PC-3 (cell line): Measurements from ENCODE around the gene OXCT2. TPM values are rescaled to one million over a fixed set of nuclear protein-coding genes. Genes with fewer than 3 reads are reported as not detected.
A peak's percentile ranks its signal among the peaks of the same experiment; 100 is the strongest.

Source experiments
- ATAC-seq: fragments of 200-7000 bp; cut with Tn5 transposase; 2 replicates; pipeline ENCODE4 v1.9.1; 2020; ENCODE audit warnings: mild to moderate bottlenecking, moderate library complexity
- BruUV-seq: library from RNA; stranded (reverse); fragments of 400-500 nt; replicated peaks from 2 replicates; lab custom pipeline; 2021; lab: Mats Ljungman, UMichigan
- CTCF ChIA-PET: fragments of 300-600 bp; sonication (Branson Sonifier 250); formaldehyde crosslinking; loops from one replicate; lab custom pipeline; 2022; ENCODE audit warnings: antibody characterized with exemption; lab: Charles Lee
- POLR2A ChIA-PET: fragments of 300-600 bp; sonication (Branson Sonifier 250); formaldehyde crosslinking; loops from one replicate; lab custom pipeline; 2022; ENCODE audit warnings: antibody characterized with exemption; ENCODE audit not compliant: unreplicated experiment; lab: Charles Lee
- DNase-seq: peaks from one replicate; pipeline ENCODE4 v3.0.0-alpha.2; 2015
- H2AFZ ChIP-seq: fragments of 300-600 bp; sonication (generic); 2 replicates; pipeline ENCODE4 v1.6.0; 2016; ENCODE audit warnings: antibody characterized with exemption, low read length
- H3F3A ChIP-seq: fragments of 300-600 bp; sonication (generic); one replicate; pipeline ENCODE4 v1.6.0; 2017; ENCODE audit warnings: antibody characterized with exemption, low read length, control low read depth, mild to moderate bottlenecking; ENCODE audit not compliant: unreplicated experiment
- H3K27ac ChIP-seq: fragments of 300-600 bp; sonication (generic); 2 replicates; pipeline ENCODE4 v1.5.1; 2016; ENCODE audit warnings: mild to moderate bottlenecking, low read length
- H3K27me3 ChIP-seq: fragments of 300-600 bp; sonication (generic); 2 replicates; pipeline ENCODE4 v1.6.1; 2016; ENCODE audit warnings: low read length, mixed read lengths
- H3K36me3 ChIP-seq: fragments of 300-600 bp; sonication (generic); 2 replicates; pipeline ENCODE4 v1.6.1; 2016; ENCODE audit warnings: low read depth, mixed run types, low read length, mixed read lengths
- H3K4me1 ChIP-seq: fragments of 300-600 bp; sonication (generic); 2 replicates; pipeline ENCODE4 v1.5.1; 2016; ENCODE audit warnings: low read length; ENCODE audit not compliant: insufficient read depth
- H3K4me2 ChIP-seq: fragments of 300-600 bp; sonication (generic); 2 replicates; pipeline ENCODE4 v1.6.0; 2016; ENCODE audit warnings: low read length
- H3K4me3 ChIP-seq: fragments of 300-600 bp; sonication (generic); 2 replicates; pipeline ENCODE4 v1.5.1; 2016; ENCODE audit warnings: mild to moderate bottlenecking, low read length, mixed read lengths
- H3K79me2 ChIP-seq: fragments of 300-600 bp; sonication (generic); 2 replicates; pipeline ENCODE4 v1.6.1; 2017; ENCODE audit warnings: low read length, mixed read lengths
- H3K9ac ChIP-seq: fragments of 300-600 bp; sonication (generic); 2 replicates; pipeline ENCODE4 v1.6.0; 2016; ENCODE audit warnings: mild to moderate bottlenecking, low read length
- H3K9me2 ChIP-seq: fragments of 300-600 bp; sonication (generic); replicated peaks from 2 replicates; pipeline ENCODE4 v1.6.1; 2016; ENCODE audit warnings: mixed run types, low read length, mixed read lengths
- H3K9me3 ChIP-seq: fragments of 300-600 bp; sonication (generic); 2 replicates; pipeline ENCODE4 v1.6.1; 2016; ENCODE audit warnings: low read length, mixed read lengths
- H4K20me1 ChIP-seq: fragments of 300-600 bp; sonication (generic); 2 replicates; pipeline ENCODE4 v1.6.1; 2016; ENCODE audit warnings: low read length, mixed read lengths
- EZH2 ChIP-seq: fragments of 300-600 bp; sonication (generic); IDR thresholded peaks from one replicate; pipeline ENCODE4 v1.6.1; 2017; ENCODE audit warnings: antibody characterized with exemption, mild to moderate bottlenecking, low read length; ENCODE audit not compliant: unreplicated experiment
- EZH2phosphoT487 ChIP-seq: fragments of 300-600 bp; sonication (generic); IDR thresholded peaks from 2 replicates; pipeline ENCODE4 v1.6.1; 2018; ENCODE audit warnings: mild to moderate bottlenecking, antibody characterized with exemption, low read length, borderline replicate concordance
- intact Hi-C: fragments of 100-400 bp; cut with micrococcal nuclease; formaldehyde crosslinking; loops from 2 replicates; pipeline ENCODE4 v1.9.0; 2023
- total RNA-seq: library from RNA; depleted of rRNA; stranded (reverse); fragments of >200 nt; gene quantifications from 2 replicates; pipeline ENCODE4 v1.2.3, GENCODE V29; 2014
- TF ChIP-seq, protein P1 (sequence below): fragments of 300-600 bp; sonication (generic); conservative IDR thresholded peaks from 2 replicates; pipeline ENCODE4 v1.5.1; 2017; ENCODE audit warnings: antibody characterized with exemption, low read depth, mild to moderate bottlenecking, low read length

Gene OXCT2
- total RNA-seq, 1 experiment from 2014 or later = 0.98 TPM

DNA sequence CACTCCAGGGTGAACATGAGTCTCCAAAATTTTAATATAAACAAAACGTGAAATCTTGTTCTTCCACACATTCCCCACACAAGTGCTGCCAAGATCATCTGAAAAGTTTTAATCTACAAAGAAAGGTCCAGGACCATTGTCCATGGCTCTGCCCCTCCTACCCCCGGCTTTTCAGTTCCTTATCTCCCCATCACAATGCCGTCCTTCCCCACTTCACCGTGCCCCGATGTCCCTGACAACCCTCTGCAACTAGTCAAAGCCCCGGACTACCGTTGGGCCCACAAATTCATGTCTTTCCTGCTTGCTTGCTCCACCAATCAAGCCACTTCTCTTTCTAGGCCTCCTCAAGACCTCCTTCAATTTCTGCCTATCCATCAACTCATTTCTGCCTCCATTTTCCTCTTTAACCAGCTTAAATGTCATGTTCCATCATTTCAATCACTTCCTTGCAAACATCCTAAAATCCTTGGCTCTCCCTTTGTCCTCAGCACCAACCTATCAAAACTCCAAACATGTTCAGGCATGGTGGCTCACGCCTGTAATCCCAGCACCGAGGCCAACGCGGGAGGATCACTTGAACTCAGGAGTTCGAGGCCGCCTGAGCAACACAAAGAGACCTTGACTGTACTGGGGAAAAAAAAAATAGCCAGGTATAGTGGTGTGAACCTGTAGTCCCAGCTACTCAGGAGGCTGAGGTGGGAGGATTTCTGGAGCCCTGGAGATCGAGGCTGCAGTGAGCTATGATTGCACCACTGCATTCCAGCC, 31.5 kb upstream of the OXCT2 start:
- Histone ChIP-seq H3K9ac (no peak overlapping the region), H3K27ac (no peak overlapping the region), H3K9me2 (no peaks in the 10 kb centered on the region), H3F3A (no peaks in the 10 kb centered on the region), H3K4me1 (peaks cover 16% of the 10 kb centered on the region), H3K36me3 (no peaks in the 10 kb centered on the region), H3K9me3 (no peaks in the 10 kb centered on the region), H3K4me2 (no peak overlapping the region), H2AFZ (no peak overlapping the region), H3K79me2 (no peaks in the 10 kb centered on the region), H3K4me3 (no peak overlapping the region), H3K27me3 (no peaks in the 10 kb centered on the region), H4K20me1 (no peaks in the 10 kb centered on the region)
- CTCF ChIA-PET = no interaction called here
- intact Hi-C loops = no loop called here
- BruUV-seq = no TSS peak
- DNase-seq = no peak
- no peak for ATAC-seq
- POLR2A ChIA-PET = interaction anchor here (0.8 kb wide), 1 partner anchor 60 kb away, joined by 3 read pairs; no protein-coding TSS in a partner anchor
- no peak for TF ChIP-seq EZH2
- no peak for TF ChIP-seq EZH2phosphoT487

DNA sequence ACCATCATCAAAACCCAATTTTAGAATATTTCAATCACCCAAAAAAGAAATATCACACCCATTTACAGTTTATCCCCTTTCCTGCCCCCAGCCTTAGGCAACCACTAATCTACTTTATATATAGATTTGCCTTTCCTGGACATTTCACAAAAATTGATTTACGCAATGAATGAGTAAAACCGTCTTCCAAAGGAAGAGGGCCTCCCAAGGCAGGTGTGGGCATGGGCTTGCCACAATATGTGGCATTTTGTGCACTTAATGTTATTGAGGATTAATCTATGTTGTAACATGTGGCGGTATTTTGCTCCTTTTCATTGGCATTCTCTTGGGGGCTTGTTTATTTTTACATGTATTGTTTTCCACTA, 29.3 kb upstream of the OXCT2 start:
- H3K9ac ChIP-seq = no peak overlapping the region
- H3K9me2 ChIP-seq = no peaks in the 10 kb centered on the region
- H2AFZ ChIP-seq = no peak overlapping the region
- CTCF ChIA-PET = interaction anchor here (1.1 kb wide), 1 partner anchor 119 kb away, joined by 5 read pairs; no protein-coding TSS in a partner anchor
- no peaks in the 10 kb centered on the region for H3K27me3 ChIP-seq
- no peaks in the 10 kb centered on the region for H4K20me1 ChIP-seq
- H3F3A ChIP-seq = no peaks in the 10 kb centered on the region
- no TSS peak for BruUV-seq
- H3K4me3 ChIP-seq = no peak overlapping the region
- H3K4me2 ChIP-seq = no peak overlapping the region
- H3K36me3 ChIP-seq = no peaks in the 10 kb centered on the region
- DNase-seq (no peak), ATAC-seq (no peak)
- intact Hi-C loops = no loop called here
- H3K4me1 ChIP-seq = peaks cover 16% of the 10 kb centered on the region
- no peak overlapping the region for H3K27ac ChIP-seq
- H3K79me2 ChIP-seq = no peaks in the 10 kb centered on the region
- POLR2A ChIA-PET = interaction anchor here (0.6 to 0.7 kb wide), 2 partner anchors 59 to 279 kb away, joined by 3 to 5 read pairs; no protein-coding TSS in a partner anchor
- no peaks in the 10 kb centered on the region for H3K9me3 ChIP-seq
- TF ChIP-seq EZH2phosphoT487 (no peak), EZH2 (no peak)
- TF ChIP-seq, protein P1, sequence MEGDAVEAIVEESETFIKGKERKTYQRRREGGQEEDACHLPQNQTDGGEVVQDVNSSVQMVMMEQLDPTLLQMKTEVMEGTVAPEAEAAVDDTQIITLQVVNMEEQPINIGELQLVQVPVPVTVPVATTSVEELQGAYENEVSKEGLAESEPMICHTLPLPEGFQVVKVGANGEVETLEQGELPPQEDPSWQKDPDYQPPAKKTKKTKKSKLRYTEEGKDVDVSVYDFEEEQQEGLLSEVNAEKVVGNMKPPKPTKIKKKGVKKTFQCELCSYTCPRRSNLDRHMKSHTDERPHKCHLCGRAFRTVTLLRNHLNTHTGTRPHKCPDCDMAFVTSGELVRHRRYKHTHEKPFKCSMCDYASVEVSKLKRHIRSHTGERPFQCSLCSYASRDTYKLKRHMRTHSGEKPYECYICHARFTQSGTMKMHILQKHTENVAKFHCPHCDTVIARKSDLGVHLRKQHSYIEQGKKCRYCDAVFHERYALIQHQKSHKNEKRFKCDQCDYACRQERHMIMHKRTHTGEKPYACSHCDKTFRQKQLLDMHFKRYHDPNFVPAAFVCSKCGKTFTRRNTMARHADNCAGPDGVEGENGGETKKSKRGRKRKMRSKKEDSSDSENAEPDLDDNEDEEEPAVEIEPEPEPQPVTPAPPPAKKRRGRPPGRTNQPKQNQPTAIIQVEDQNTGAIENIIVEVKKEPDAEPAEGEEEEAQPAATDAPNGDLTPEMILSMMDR = no peak

DNA sequence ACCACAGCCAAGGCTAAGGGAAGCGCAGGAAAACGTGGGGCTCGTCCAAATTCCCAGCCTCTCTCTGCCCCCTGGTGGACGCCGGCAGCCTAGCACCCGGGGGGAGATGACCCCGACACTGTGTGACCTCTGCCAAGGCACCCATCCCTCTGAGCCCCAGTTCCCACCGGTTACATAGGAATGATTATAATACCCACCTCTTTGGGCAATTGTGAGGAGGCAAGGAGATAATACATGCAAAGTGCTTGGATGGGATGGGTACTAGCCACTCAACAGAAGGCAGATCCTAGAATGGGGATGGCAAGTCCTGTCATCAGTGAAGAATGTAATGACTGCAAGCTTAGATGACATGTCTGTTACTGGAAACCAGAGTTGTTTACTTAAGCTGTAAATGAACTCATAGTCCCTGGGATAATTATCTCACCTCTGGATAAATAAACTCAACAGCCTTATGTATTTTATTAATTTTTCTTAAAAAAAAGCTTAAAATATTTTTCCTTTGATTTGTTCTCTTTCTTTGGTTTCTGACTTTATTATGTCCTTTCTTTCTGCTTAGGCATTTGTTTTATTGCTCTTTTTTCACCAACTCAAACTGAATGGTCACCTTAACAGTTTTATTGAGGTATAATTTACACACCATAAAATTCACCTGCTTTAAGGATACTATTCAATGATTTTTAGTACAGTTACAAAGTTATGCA, 28.8 kb upstream of the OXCT2 start:
- CTCF ChIA-PET = interaction anchor here (1.1 kb wide), 1 partner anchor 120 kb away, joined by 5 read pairs; no protein-coding TSS in a partner anchor
- POLR2A ChIA-PET = interaction anchor here (0.5 to 0.7 kb wide), 5 partner anchors 60 to 279 kb away, joined by 3 to 9 read pairs (median 4); partner anchors contain the start of gene CAP1
- intact Hi-C loops = loop anchor here (10.0 kb wide), 1 partner anchor 65 kb away; the partner anchor contains the start of gene PPIE

More for the DNA sequence above, 28.8 kb upstream of the OXCT2 start:
- no peak overlapping the region for H3K4me3 ChIP-seq
- H3K9me3 ChIP-seq = no peaks in the 10 kb centered on the region
- ATAC-seq = peak; percentile 91
- H4K20me1 ChIP-seq = no peaks in the 10 kb centered on the region
- no peak overlapping the region for H3K9ac ChIP-seq
- H3K4me1 ChIP-seq = peaks cover 16% of the 10 kb centered on the region
- peak overlapping the region; percentile 10; the same call in 1 of the 2 replicates for H3K27ac ChIP-seq
- no peaks in the 10 kb centered on the region for H3K27me3 ChIP-seq
- no peaks in the 10 kb centered on the region for H3K36me3 ChIP-seq
- H3K79me2 ChIP-seq = no peaks in the 10 kb centered on the region
- peak; percentile 78 for DNase-seq
- BruUV-seq = no TSS peak
- H3F3A ChIP-seq = no peaks in the 10 kb centered on the region
- H3K9me2 ChIP-seq = no peaks in the 10 kb centered on the region
- no peak overlapping the region; the same call in 1 of the 2 replicates for H2AFZ ChIP-seq
- TF ChIP-seq, protein P1 = peak; percentile 88
- TF ChIP-seq EZH2phosphoT487 = no peak
- no peak for TF ChIP-seq EZH2
- H3K4me2 ChIP-seq = peak overlapping the region; percentile 56
